Activated CD8-positive, alpha-beta memory T cell treated with anti-CD3 and anti-CD28 coated beads, Interleukin-2, amount 50 U/mL, for 1 hour (primary cell): ENCODE measurements around the gene PCED1B.
"Not testable (repeated sequence)": the region's sequence is repeated elsewhere in the genome, so short reads cannot be mapped to it uniquely, and the experiment has no call there.

Source experiments
- DNase-seq: peaks from one replicate; pipeline ENCODE4 v3.0.0-alpha.2; 2020; ENCODE audit errors: extremely low read depth

Gene PCED1B

DNA sequence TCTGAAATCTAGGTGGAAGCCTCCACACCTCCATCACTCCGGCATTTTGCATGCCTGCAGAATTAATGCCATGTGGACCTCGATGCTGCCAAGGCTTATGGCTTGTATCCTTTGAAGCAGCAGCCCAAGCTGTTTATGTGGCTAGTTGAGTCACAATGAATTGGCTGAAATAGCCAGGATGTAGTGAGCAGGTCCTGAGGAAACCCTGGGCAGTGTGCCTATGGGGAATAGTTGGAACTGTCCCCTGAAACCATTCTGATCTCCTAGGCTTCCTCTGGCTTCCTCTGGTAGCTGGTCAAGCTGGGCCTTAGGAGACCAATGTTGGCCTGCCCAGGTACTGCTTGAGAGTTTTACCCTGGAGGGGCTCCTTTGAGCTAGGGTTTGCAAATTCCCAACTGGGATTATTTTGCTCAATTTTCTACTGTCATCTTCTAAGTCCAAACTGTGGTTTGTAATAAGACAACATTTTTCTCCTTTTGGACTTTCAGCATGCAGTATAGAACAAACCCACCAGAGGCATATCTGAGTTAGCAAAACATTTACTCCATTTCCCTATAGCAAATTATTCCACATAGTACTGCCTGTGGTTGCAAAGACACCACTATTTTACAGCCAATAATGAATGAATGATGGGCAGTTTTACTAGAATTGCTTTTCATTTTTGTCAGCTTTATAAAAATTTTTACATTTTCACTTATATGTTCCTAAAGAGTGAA is 85.5 kb downstream of the PCED1B start:
- DNase-seq = no peak

- no peak for DNase-seq
Observed at GRCh38 chr12:47165934-47166333, 86.5 kb downstream of the PCED1B start.

DNA sequence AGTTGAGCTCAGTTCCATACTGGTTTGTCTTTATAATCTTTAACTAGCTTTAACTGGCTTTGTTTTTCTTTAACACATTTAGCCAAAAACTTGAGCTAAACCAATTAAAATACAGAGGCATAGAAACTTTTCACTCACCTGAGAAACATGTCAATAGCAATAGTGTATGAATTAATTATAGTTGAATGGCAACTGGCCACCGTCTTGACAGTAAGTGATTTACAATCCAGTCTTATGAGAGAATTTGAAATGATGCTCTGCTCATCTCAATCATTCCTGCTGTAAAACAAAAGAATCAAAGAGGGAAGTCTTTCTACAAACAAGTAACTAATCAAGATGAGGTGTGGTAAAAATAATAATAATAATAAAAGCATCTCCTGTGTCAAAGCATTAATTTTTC is 86.9 kb downstream of the PCED1B start:
- DNase-seq = no peak

DNA sequence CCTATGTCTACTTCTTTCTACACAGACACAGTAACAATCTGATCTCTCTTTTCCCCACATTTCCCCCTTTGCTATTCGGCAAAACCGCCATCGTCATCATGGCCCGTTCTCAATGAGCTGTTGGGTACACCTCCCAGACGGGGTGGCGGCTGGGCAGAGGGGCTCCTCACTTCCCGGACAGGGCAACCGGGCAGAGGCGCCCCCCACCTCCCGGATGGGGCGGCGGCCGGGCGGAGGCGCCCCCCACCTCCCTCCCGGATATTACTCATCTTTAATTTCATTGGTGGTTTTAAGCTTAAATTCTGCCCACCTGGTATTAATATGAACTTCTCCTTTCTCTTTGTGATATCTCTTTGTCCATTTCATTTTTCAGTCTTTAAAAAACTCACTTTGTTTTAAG is 90.9 kb downstream of the PCED1B start:
- DNase-seq = not testable (repeated sequence)

- no peak for DNase-seq
Observed at GRCh38 chr12:47178014-47178413, 98.6 kb downstream of the PCED1B start.

DNA sequence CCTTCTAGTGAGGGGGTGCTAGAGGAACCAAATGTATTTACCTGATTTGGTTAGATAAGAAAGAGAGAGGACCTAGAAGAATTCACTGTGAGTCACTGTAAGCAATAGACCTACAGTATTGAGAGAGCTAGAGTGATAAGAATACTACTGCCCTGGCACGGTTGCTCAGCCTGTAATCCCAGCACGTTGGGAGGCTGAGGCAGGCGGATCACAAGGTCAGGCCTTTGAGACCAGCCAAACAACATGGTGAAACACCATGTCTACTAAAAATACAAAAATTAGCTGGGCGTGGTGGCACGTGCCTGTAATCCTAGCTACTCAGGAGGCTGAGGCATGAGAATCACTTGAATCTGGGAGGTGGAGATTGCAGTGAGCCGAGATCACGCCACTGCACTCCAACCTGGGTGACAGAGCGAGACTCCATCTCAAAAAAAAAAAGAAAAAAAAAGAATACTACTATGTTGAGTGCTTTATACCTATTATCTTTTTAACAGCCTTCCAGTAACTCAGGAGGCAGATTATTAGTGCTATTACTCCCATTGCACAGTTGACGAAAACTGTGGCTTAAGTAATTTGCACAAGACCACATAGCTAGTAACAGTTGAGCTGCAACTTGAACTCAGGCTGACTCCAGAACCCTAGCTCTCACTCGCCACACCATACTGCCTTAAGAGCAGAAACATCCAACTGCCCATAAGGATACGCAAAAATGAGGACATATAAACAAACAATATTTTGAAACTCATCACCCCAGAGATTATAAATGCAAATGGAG is 102.9 kb downstream of the PCED1B start:
- DNase-seq = not testable (repeated sequence)

DNA sequence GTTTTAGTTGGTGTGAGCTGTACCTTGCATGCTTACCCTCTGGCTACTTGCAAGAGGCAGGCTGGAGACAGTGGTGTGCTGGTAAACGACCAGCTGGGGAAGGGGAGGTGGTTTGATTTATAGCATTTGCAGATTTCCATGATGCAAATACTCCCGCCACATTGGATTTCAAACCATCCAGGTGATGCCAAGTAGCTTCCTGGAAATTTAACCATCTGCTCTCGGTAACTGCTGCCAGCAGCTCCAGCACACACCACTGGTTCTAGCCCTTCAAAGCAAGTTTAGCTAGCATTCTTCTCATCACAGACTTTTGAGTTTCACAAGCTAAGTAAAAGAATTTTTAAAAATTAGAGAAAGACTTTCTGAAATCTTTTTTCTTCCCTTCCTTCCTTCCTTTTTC is 104.8 kb downstream of the PCED1B start:
- DNase-seq = no peak

DNA sequence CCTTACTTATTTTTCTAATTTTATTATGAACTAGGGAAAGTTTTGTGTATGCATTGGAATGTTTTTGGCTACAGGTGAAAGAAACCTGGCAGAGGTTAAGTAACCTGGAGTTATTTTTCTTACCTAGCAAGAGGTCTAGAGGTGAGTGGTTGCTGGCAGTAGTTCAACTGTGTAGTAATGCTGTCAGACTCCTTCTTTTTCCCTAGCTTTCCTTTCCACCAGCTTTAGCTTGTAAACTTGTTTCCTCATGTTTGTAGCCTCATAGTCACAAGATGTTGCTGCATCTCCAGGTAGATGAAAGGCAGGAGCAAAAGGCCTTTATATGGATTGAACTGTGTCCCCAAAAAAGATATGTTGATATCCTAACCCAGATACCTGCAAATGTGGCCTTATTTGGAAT is 105.4 kb downstream of the PCED1B start:
- DNase-seq = no peak

DNA sequence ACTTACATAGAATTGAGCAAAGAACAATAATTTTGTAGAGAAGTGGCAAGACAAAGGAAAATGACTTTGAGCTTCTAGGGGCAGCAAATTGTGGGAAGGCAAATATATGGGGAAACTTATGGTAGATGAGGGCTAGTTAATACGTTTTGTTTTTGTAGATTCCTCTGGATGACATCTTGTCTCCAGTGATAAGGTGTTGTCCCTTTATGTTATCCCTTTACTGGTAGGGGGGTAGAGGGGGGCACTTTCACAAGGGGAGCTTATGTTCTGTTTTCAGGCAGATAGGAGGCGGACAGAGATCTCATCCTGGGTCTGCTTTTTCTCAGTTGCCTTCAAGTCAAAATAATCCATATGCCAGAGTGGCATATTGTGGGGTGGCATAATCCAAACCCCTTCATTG is 106.8 kb downstream of the PCED1B start:
- no peak for DNase-seq

DNA sequence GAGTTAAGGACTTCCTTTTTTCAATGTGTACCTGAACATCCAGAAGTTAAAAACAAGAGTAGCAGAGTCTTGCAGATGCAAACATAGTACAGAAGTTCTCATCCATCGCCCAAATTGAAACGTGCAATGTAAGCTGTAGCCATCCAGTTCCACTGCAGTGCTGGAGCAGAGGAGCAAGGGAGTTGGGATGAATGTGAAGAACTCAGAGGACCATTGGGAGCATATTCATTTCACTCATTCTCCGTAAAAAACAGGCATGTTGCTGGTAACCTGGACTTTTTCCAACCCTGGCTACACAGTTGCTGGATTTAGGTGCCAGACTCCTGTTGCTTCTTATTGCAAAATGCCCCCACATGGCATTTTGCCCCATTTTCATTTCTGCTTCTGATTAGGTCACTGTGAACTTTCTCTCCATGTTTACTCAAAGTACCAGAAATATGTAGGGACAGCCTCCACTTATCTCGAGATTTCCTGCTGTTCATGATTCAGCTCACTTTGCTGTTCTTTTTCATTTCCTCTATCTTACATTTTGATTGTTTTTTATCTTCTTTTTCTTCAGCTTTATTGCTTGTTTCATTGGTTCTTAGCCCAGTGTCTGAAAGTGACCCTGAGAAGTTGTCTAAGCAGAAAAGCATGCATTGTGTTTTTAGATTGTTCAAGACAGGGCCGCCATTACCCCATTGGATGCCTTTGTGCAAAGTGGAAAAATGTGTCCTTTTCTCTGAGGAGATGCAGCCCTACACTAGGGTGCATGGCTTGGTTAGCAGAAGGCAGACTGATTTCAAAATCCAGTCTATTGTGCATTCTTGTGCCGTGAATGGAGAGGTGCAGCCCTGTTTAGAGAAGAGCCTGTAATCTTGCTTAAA is 109.4 kb downstream of the PCED1B start:
- DNase-seq = no peak

DNA sequence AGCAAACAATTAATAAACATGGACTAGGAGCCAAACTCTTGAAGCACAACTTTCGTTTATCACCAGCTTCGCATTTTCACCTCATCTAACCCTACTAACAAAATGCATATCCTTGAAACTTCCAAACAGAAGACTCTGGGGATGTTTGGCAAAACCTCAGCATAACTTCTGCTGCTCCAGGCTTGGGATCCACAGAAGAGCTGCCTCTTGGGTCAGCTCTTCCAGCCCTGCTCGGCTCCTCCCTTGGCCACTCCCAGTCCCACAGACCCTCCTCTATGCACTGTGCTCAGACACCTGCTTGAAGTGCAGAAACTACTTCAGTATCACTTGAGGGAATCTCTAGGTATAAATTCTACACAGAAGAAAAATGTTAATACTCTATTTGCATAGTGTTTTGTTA is 110.3 kb downstream of the PCED1B start:
- no peak for DNase-seq

- DNase-seq = no peak
Observed at GRCh38 chr12:47190271-47190750, 110.9 kb downstream of the PCED1B start.

DNA sequence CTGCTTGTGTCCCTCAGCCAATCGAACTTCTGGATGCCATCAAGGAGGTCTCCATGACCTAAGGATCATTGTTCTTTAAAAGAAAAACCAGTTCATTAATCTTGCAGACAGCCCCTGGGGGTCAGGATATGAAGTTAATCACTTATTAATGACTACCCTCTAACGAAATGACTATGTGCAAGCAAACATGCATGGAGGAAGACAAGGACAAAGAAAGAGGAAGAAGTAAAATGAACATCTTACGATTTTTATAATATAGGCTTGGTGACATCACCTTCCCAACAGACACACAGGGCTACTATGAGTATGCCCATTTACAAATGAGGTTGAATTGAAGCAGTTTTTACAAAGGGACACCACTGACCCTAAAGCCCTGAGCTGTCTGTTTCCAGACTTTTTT is 111.5 kb downstream of the PCED1B start:
- DNase-seq = no peak

DNA sequence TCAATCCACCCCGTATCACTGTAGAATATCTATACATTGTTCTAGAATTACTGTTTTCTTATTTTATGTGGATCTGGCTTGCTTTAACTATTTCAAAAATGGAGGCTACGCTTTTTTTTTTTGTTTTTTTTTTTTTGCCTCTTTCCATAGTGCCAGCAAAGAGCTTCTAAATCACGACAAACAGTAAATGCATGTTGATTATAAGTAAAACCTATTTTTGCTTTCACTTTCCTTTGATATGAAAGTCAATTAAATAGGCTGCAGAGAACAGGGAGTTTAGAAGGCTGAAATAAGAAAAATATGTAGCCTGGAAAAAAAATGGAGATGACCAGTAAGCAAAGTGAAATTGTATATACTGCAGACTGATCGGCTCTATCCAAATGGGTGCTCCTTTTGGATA is 112.6 kb downstream of the PCED1B start:
- DNase-seq = no peak

- no peak for DNase-seq
Observed at GRCh38 chr12:47193066-47193465, 113.6 kb downstream of the PCED1B start.

GRCh38 chr12:47194501-47194900 is 115.1 kb downstream of the PCED1B start:
- no peak for DNase-seq

- no peak for DNase-seq
Observed at GRCh38 chr12:47200446-47200845, 121.0 kb downstream of the PCED1B start.

- DNase-seq = not testable (repeated sequence)
Observed at GRCh38 chr12:47201190-47201589, 121.8 kb downstream of the PCED1B start.

DNA sequence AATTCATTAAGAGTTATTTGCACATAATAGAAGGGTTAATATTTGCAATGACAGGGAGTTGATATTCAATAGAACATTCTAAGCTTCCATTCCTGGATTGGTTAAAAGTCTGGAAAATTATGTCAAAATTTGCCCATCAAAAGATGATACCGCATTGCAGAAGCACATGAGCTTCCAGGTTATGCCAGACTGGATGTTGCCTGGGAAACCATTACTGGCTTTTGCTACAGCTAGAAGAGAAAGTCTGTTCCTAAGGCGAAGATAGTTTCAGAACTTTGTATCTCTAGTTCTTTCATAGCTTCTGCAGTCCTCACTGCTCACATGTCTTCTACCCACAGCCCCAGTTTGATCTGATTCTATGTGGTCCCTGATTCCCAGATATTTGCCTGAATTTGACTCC is 122.8 kb downstream of the PCED1B start:
- no peak for DNase-seq

DNA sequence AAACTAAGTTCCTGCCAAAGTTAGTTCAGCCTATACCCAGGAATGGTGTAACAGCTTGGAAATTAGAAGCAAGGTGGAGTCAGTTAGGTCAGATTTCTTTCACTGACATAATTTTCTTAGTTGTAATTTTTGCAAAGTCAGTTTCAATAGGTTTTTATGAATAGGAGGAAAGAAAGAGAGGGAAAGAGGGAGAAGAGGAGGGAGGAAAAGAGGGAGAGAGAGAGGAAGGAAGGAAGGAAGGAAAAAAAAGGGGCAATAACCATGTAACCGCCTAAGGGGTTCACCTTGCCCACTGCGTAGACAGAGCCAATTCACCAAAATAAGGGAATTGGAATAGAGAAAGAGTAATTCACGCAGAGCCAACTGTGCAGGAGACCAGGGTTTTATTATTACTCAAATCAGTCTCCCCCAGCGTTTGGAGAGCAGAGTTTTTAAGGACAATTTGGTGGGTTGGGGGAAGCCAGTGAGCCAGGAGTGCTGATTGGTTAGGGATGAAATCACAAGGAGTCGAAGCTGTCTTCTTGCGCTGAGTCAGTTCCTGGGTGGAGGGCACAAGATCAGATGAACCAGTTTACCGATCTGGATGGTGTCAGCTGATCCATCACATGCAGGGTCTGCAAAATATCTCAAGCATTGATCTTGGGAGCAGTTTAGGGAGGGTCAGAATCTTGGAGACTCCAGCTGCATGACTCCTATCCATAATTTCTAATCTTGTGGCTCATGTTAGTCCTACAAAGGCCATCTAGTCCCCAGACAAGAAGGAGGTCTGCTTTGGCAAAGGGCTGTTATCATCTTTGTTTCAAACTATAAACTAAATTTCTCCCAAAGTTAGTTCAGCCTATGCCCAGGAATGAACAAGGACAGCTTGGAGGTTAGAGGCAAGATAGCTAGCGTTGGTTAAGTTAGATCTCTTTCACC is 126.4 kb downstream of the PCED1B start:
- DNase-seq = no peak
